Effector memory CD4-positive, alpha-beta T cell (primary cell): Measurements from ENCODE around the gene ZNF648.

Experiments
- DNase-seq, 3 donors: peaks; one replicate each; pipeline ENCODE4 v3.0.0-alpha.2; 2020
- H3K27ac ChIP-seq: 2 replicates; pipeline ENCODE4 v1.7.0; 2013; ENCODE audit warnings: mild to moderate bottlenecking, low read length, moderate library complexity; ENCODE audit not compliant: insufficient read depth, poor library complexity, severe bottlenecking
- H3K27me3 ChIP-seq: replicated peaks from 2 replicates; pipeline ENCODE4 v1.7.0; 2013; ENCODE audit warnings: mild to moderate bottlenecking, low read length; ENCODE audit not compliant: insufficient read depth, control insufficient read depth, poor library complexity, severe bottlenecking
- H3K36me3 ChIP-seq: 2 replicates; pipeline ENCODE4 v1.7.0; 2013; ENCODE audit warnings: mild to moderate bottlenecking, low read length, moderate library complexity; ENCODE audit not compliant: control insufficient read depth, insufficient read depth
- H3K4me1 ChIP-seq: 2 replicates; pipeline ENCODE4 v1.7.0; 2013; ENCODE audit warnings: low read length, mild to moderate bottlenecking; ENCODE audit not compliant: control insufficient read depth, insufficient read depth, poor library complexity, severe bottlenecking
- H3K4me3 ChIP-seq: 2 replicates; pipeline ENCODE4 v1.7.0; 2013; ENCODE audit warnings: low read length, low read depth, mild to moderate bottlenecking; ENCODE audit not compliant: insufficient read depth, poor library complexity, severe bottlenecking
- H3K9me3 ChIP-seq: 2 replicates; pipeline ENCODE4 v1.7.0; 2013; ENCODE audit warnings: mild to moderate bottlenecking, low read length, moderate library complexity; ENCODE audit not compliant: control insufficient read depth

The ZNF648 gene

GRCh38 chr1:182080955-182081582 is 19.6 kb upstream of the ZNF648 start:
- no peaks in the 10 kb centered on the region for H3K27me3 ChIP-seq
- no peak for DNase-seq
- no peaks in the 10 kb centered on the region for H3K36me3 ChIP-seq
- H3K4me1 ChIP-seq: peaks cover 7% of the 10 kb centered on the region
- H3K9me3 ChIP-seq: no peaks in the 10 kb centered on the region
- H3K27ac ChIP-seq: no peak overlapping the region
- H3K4me3 ChIP-seq: no peak overlapping the region

- no peak for DNase-seq
- H3K4me1 ChIP-seq: peaks cover 6% of the 10 kb centered on the region
- H3K9me3 ChIP-seq: no peaks in the 10 kb centered on the region
- no peaks in the 10 kb centered on the region for H3K36me3 ChIP-seq
- no peak overlapping the region for H3K27ac ChIP-seq
- H3K27me3 ChIP-seq: no peaks in the 10 kb centered on the region
- H3K4me3 ChIP-seq: no peak overlapping the region
Measured at GRCh38 chr1:182080040-182080439, 18.5 kb upstream of the ZNF648 start.

- H3K27ac ChIP-seq: no peak overlapping the region
- H3K27me3 ChIP-seq: no peaks in the 10 kb centered on the region
- no peaks in the 10 kb centered on the region for H3K36me3 ChIP-seq
- H3K9me3 ChIP-seq: no peaks in the 10 kb centered on the region
- no peak overlapping the region for H3K4me3 ChIP-seq
- H3K4me1 ChIP-seq: no peaks in the 10 kb centered on the region
- DNase-seq: no peak
Measured at GRCh38 chr1:182071924-182072323, 10.4 kb upstream of the ZNF648 start.

- Histone ChIP-seq H3K36me3 (no peaks in the 10 kb centered on the region), H3K4me1 (no peaks in the 10 kb centered on the region), H3K27me3 (no peaks in the 10 kb centered on the region), H3K9me3 (no peaks in the 10 kb centered on the region), H3K27ac (no peak overlapping the region), H3K4me3 (no peak overlapping the region)
- no peak for DNase-seq
Measured at GRCh38 chr1:182069028-182069466, 7.5 kb upstream of the ZNF648 start.

- Histone ChIP-seq H3K36me3 (no peaks in the 10 kb centered on the region), H3K27ac (no peak overlapping the region), H3K4me1 (no peaks in the 10 kb centered on the region), H3K9me3 (no peaks in the 10 kb centered on the region), H3K4me3 (no peak overlapping the region), H3K27me3 (no peaks in the 10 kb centered on the region)
- DNase-seq: no peak
Measured at GRCh38 chr1:182066934-182067333, 5.4 kb upstream of the ZNF648 start.

GRCh38 chr1:182065126-182065845 is 3.8 kb upstream of the ZNF648 start:
- no peaks in the 10 kb centered on the region for H3K36me3 ChIP-seq
- H3K4me3 ChIP-seq: no peak overlapping the region
- H3K27ac ChIP-seq: no peak overlapping the region
- no peaks in the 10 kb centered on the region for H3K27me3 ChIP-seq
- no peaks in the 10 kb centered on the region for H3K4me1 ChIP-seq
- no peaks in the 10 kb centered on the region for H3K9me3 ChIP-seq
- no peak for DNase-seq

GRCh38 chr1:182064611-182065010 is 3.1 kb upstream of the ZNF648 start:
- Histone ChIP-seq H3K4me1 (no peaks in the 10 kb centered on the region), H3K4me3 (no peak overlapping the region), H3K27me3 (no peaks in the 10 kb centered on the region), H3K9me3 (no peaks in the 10 kb centered on the region), H3K36me3 (no peaks in the 10 kb centered on the region), H3K27ac (no peak overlapping the region)
- DNase-seq: no peak

- no peaks in the 10 kb centered on the region for H3K36me3 ChIP-seq
- H3K4me3 ChIP-seq: no peak overlapping the region
- H3K27ac ChIP-seq: no peak overlapping the region
- peaks cover 7% of the 10 kb centered on the region for H3K27me3 ChIP-seq
- DNase-seq: no peak
- no peaks in the 10 kb centered on the region for H3K4me1 ChIP-seq
- H3K9me3 ChIP-seq: no peaks in the 10 kb centered on the region
Measured at GRCh38 chr1:182062223-182062622, 711 bp upstream of the ZNF648 start.

- no peak for DNase-seq
- H3K27ac ChIP-seq: no peak overlapping the region
- H3K27me3 ChIP-seq: peaks cover 10% of the 10 kb centered on the region
- H3K36me3 ChIP-seq: no peaks in the 10 kb centered on the region
- H3K9me3 ChIP-seq: no peaks in the 10 kb centered on the region
- H3K4me1 ChIP-seq: no peaks in the 10 kb centered on the region
- no peak overlapping the region for H3K4me3 ChIP-seq
Measured at GRCh38 chr1:182060877-182061276, 635 bp downstream of the ZNF648 start.

- Histone ChIP-seq H3K27ac (no peak overlapping the region), H3K4me1 (no peaks in the 10 kb centered on the region), H3K27me3 (peaks cover 10% of the 10 kb centered on the region), H3K4me3 (no peak overlapping the region), H3K9me3 (no peaks in the 10 kb centered on the region), H3K36me3 (no peaks in the 10 kb centered on the region)
- no peak for DNase-seq
Measured at GRCh38 chr1:182059936-182060335, 1.6 kb downstream of the ZNF648 start.
